NCI-H2029 (cell line): ENCODE measurements around the gene ZER1.
"Not testable (repeated sequence)": the region's sequence is repeated elsewhere in the genome, so short reads cannot be mapped to it uniquely, and the experiment has no call there.

Experiments
- DNase-seq: peaks from one replicate; lab custom pipeline; 2025; lab: John Stamatoyannopoulos, UW

ZER1 gene

DNA sequence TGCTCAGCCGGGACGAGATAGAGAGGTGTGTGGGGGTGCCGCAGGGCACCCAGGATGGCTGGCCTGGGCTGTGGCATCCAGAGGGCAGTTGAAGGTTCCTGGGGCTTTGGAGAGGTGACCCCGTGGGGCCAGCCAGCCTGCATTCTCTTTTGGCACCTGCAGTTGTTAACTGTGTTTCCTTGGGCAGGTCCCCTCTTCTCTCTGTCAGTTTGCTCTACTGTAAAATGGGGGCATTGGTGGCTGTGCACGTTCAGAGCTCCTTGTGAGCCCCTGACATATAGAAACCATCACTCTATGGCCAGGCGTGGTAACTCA, 56.3 kb downstream of the ZER1 start:
- DNase-seq = no peak

DNA sequence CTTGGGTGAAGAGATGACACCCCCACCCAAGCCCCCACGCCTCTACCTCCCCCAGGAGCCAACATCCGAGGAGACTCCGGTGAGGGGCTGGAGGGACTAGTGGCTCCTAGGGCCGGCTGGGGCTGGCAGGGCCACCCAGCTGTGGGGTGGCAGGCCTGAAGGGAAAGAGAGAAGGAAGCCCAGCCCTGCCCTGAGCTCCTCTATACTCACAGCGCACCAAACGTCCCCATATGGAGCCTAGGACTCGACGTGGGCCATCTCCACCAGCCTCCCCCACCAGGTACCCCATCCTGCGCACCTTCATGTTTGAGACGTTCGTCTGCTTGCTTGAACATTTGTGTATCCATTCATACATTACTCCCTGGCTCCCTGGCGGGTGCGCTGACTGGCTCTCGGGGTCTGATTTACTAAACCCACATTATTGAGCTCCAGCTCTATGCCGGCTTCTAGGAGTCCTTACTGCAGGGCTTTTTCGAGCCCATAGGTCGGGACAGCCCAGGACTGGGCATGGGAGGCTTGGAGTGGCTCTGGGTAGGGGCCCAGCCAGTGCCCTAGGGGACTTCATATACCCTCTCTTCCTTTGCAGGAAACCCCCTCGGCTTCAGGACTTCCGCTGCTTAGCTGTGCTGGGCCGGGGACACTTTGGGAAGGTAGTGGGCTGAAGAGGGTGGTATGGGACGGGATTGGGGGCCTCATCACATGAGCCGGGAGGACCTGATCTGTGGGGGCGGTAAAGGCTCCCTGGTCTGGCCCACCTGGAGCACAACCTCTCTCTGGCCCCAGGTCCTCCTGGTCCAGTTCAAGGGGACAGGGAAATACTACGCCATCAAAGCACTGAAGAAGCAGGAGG, 56.9 kb downstream of the ZER1 start:
- no peak for DNase-seq

DNA sequence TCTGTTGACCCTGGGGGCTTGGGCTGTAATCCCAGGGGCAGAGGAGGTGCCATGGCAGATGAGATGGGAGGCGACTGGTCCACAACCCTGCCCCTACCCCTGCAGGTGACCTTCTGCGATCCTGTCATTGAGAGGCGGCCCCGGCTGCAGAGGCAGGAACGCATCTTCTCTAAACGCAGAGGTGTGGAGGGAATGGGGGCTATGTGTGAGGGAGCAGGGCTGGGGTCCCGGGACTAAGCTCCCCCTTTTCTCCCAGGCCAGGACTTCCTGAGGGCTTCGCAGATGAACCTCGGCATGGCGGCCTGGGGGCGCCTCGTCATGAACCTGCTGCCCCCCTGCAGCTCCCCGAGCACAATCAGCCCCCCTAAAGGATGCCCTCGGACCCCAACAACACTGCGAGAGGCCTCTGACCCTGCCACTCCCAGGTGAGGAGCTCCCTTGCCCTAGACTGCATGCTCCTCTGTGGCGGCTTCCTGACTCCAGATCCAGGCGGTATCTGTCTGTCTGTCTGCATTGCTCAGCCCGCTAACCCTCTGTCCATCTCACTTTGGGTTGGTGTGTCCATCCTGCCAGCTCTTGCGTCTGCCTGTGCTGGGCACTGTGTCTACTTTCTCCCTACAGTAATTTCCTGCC, 57.7 kb downstream of the ZER1 start:
- no peak for DNase-seq

DNA sequence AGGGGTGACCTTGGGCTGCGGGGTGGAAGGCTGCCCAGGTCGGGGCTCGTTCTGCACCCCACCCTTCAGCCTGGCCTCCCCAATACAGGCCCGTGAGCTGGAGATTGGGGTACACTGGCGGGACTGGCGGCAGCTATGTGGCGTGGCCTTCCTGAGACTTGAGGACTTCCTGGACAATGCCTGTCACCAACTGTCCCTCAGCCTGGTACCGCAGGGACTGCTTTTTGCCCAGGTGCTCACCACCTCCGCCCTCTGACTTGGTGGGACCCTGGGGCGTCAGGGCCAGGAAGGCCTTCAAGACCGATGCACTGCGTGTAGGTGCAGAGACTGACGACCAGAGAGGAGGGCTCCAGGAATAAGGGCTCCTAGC, 58.3 kb downstream of the ZER1 start:
- no peak for DNase-seq

DNA sequence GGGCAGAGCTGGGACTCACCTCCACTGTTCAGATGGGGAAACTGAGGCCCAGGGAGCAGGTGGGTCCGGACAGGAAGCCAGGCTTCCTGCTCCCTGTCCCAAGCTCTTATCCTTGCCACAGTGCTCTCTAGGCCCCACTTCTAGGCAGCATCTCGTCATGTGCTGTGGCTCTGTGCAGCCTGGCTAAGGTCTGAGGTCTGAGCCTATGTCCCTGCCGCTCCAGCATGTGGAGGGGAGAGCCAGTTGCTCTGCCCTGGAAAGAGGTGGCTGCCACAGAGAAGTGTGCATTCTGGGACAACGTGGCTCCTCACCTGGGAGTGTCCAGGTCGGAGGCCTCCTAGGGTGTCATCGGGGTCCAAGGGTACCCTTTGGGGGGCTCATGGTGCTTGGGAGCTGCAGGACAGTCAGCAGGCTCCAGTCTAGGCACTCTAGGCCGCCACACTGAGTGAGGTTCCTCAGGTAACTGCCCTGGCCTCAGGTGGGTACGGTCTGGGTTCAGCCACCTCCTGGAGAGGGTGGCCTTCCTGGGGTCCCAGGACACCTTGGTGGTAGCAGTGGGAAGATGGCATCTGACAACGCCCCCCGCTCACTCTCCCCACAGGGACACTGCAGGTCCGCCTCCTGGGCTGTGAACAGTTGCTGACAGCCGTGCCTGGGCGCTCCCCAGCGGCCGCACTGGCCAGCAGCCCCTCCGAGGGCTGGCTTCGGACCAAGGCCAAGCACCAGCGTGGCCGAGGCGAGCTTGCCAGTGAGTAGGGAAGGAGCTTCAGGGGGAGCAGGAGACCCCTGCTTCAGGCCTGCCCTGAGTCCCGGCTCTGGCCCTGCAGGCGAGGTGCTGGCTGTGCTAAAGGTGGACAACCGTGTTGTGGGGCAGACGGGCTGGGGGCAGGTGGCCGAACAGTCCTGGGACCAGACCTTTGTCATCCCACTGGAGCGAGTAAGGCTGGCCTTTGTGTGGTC, 59.0 kb downstream of the ZER1 start:
- DNase-seq = no peak

DNA sequence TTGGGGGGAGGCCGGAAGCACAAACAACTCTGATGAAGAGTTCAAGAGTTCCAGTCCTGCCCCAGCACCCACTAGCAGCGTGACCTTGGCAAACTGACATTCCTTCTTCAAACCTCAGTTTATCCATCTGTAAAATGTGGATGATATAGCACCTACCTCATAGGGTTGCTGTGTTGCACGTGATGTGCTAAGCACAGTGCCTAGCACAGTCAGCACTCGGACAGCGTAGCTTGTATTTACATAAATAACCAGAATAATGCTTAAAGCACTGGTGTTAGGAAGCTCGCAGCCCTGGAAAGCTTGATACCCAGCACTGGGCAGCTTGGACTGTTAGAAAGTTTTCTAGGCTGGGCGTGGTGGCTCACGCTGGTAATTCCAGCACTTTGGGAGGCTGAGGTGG, 64.3 kb downstream of the ZER1 start:
- no peak for DNase-seq

DNA sequence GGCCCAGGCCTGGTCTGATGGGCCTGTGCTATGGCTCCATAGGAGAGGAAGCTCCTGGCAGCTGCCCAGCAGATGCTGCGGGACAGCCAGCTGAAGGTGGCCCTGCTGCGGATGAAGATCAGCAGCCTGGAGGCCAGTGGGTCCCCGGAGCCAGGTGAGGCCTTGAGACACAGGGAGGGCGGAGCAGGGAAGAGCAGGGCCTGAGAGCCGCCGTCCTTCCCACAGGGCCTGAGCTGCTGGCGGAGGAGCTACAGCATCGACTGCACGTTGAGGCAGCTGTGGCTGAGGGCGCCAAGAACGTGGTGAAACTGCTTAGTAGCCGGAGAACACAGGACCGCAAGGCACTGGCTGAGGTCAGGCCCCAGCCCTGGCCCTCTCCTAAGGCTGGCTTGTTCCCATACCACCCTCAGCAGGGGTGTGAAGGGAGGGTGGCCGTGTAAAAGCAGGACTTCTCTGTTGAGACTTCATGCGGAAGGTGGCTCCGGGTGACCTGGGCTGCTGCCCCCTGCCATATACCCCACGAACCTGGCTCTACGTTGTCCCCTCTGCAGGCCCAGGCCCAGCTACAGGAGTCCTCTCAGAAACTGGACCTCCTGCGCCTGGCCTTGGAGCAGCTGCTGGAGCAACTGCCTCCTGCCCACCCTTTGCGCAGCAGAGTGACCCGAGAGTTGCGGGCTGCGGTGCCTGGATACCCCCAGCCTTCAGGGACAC, 64.9 kb downstream of the ZER1 start:
- DNase-seq = no peak

DNA sequence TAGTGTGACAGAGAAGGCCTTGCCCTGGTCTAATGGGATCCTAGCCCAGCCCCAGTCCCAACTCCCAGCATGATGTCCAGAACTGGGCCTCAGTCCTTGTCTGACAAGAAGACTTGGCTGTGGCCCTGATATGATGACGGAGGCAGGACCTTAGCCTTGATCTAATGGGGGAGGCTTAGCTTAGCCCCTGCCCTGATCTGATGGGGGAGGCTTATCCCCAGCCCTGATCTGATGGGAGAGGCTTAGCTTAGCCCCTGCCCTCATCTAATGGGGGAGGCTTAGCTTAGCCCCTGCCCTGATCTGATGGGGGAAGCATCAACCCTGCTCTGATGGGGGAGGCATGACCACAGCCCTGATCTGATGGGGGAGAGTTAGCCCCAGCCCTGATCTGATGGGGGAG, 65.7 kb downstream of the ZER1 start:
- no peak for DNase-seq

DNA sequence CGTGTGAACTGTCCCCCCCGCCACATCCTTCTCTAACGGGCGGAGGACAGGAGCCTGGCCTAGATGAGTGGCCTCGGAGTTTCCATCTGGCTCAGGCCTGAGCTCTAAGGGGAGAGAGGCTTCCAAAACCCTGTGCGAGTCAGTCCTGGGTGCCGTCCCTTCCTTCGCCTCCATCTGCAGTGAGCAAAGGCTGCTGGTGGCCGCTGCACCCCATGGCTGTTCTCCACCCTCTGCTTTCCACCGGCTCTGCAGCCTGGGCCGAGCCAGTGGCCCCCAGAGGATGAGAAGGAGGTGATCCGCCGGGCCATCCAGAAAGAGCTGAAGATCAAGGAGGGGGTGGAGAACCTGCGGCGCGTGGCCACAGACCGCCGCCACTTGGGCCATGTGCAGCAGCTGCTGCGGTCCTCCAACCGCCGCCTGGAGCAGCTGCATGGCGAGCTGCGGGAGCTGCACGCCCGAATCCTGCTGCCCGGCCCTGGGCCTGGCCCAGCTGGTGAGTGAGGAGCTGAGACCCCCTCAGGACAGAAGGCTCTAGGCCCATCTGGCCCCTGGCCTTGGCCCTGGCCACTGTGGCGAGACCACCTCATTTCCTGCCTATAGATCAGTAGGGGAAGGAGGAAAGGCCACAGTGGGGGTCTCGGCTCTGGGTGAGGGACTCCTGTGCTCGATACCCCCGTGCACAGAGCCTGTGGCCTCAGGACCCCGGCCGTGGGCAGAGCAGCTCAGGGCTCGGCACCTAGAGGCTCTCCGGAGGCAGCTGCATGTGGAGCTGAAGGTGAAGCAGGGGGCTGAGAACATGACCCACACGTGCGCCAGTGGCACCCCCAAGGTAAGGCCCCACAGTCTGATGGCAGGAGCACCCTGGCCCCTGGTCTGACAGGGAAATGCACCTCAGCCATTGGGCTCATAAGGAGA, 66.4 kb downstream of the ZER1 start:
- no peak for DNase-seq

DNA sequence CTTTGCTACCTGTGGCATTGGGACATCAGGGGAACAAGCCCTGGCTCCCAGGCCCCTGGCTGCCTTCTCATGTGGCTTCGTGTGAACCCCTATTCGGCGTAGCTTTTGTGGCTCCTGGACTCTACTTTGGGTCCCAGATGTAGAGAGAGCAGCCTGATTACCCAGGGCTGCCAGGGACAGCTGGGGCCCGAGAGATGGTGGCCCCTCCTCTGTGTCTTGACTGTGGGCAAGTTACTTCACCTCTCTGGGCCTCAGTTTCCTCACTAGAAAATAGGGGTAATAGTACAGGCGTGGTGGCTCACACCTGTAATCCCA, 67.4 kb downstream of the ZER1 start:
- DNase-seq = no peak

DNA sequence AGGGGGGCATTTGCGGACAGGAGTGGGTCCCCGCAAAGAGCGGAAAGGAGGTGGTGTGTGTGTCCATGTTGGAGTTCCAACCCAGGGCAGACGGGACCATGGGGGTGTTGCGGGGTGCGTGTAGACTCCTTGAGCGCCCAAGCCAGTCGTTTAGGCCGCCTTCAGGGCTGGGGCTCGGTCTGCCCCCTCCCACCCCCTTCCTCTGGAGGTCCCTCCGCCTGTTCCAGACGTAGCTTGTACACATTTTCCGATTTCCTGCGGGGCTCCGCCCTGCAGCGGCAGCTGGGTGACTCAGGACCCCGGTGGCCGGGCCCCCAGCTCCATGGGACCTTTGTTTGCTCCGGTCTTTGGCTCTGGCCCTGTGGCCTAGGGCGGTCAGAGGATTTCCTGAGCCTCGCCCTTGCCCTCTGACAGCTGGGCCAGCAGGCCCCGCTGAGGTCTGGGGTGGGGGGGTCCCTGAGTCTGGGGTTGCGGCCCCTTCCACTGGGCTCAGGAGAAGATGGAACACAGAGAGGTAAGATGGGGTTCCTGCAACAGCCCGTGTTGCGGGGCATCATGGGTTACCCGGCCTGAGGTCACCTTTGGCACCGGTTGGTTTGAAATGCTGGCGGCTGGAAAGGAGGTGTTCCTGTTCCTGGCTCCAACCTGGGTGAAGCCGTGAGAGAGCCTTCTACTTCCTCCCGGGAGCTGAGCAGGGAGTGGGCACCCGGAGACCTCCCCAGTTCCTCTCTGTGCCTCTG, 67.9 kb downstream of the ZER1 start:
- no peak for DNase-seq

DNA sequence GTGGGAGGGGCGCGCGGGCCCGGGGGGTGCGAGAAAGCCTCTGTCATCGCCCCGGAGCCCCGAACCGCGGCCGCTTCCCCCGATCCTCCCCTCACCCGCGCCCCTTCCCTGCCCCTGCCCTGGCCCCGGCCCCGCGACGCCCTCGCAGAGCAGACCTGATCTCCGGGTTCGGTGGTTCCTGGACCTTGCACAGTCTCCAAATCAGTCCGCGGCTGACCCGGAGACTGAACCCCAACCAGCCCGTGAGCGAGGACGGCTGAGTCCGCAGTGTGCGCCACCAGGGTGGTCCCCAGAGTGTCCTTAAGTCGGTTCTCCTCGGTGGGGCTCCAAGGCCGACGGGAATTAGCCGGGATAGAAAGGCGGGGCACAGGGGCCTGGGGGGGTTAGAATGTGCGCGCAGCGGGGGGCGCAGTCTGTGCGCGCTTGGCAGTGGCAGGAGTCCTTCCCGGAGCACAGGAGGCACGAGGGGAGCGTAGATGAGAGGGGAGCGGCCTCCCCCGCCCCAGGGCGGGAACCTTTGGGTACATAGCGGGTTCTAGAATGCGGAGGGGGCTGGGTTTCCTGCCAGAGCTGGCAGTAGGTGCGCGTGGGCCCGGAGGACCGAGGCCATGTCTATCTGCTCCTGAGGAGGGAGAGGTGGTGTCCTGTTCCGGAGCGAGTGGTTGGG, 68.6 kb downstream of the ZER1 start:
- no peak for DNase-seq

DNA sequence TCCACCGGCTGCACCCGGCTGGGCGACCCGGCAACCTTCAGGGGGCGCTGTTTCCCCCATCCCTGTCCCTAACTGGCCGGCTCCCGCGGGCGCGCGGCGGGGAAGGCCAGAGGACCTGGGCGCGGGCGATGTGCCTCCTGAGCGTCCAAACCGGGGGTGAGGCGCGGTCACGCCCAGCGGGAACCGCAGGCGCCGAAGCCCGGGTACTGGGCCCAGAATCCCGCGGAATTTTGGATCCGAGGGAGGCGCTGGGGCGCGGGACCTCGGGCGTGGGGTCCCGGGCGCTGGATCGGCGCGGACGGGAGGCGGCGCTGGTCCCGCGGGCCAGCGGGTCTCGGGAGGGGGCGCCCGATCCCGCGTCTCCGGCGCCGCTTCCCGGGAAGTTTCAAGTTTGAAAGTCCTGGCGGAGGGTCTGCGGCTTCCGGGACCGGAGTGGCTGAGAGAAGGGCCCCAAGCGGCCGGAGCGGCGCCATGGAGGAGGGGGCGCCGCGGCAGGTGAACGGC, 69.2 kb downstream of the ZER1 start, which contains the start of gene PKN3:
TSS of gene PKN3 (plus strand) at position 59 of the 504 bp plus-strand sequence. CDS start at position 472, 413 bp downstream.
- peak; percentile 53 for DNase-seq

DNA sequence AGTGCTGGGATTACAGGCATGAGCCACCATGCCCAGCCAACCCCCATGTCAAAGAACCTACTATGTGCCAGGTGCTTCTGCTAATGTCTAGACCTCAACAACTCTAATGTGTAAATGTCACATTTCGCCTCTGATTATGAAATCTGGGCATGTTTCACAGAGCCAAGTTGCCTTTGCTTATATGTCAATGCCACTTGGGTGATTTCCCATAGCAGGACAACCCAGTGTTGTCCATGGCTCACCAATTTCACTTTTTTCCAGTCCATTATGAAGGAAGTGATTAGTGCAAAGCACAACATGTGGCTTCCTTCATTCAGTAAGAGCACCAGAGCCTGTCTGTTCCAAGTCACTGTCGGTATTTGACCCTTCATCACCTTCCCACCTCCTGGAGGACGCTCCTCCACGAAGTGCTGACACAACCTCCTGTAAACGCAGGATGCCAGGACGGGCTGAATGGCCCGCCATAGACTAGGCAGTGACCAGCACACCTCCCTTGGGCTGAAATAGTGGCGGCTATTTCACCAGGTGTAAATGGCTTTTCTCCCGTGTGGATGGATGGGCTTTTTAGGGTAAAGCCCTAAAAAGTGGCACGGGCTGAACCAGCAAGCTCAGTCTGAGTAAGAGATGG, 70.4 kb downstream of the ZER1 start:
- DNase-seq = no peak

DNA sequence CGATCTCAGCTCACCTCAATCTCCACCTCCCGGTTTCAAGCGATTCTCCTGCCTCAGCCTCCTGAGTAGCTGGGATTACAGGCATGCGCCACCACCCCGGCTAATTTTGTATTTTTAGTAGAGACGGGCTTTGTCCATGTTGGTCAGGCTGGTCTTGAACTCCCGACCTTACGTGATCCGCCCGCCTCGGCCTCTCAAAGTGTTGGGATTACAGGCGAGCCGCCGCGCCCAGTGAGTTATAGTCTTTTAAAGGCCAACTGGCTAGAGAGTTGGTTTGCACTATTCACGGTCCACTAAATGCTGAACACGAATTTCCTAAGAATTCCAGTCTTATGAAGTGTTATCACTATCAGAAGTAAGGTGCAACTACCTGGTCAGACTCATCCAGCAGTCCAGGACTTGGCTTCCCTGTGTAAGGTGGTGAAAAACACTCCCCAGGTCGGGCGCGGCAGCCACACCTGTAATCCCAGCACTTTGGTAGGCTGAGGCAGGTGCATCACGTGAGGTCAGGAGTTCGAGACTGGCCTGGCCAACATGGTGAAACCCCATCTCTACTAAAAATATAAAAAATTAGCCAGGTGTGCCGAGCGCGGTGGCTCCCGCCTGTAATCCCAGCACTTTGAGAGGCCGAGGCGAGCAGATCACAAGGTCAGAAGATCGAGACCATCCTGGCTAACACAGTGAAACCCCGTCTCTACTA, 72.5 kb downstream of the ZER1 start:
- not testable (repeated sequence) for DNase-seq

DNA sequence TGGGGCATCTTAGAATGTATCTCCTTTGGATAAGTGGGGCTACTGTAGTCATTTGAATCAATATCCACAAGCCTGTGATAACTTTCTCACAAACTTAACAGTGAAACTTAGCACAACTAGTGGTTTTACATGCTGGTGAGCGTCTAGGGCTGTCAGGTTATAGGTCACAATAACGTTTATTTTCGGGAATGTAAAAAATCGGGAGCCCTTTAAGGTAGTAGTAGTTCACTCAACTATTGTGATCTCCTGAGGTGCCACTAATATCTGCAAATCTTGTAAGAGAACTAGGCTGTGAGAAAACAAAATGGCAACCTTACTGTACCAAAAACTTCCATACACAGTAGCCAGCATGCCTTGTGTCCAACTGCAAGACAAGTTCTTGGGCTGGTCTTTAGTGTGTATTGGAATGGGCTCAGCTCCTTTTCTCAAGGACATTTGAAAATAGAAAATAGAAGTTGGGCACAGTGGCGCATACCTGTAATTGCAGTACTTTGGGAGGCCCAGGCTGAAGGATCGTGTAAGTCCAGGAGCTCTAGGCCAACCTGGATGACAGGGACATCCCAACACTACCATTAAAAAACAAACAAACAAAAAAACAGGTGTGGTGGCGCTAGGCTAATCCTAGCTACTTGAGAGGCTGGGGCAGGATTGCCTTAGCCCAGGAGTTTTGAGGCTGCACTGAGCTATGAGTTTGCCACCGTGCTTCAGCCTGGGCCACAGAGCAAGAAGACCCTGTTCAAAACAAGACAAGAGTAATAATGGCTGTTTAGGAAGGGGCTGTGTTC, 74.6 kb downstream of the ZER1 start:
- DNase-seq = no peak

DNA sequence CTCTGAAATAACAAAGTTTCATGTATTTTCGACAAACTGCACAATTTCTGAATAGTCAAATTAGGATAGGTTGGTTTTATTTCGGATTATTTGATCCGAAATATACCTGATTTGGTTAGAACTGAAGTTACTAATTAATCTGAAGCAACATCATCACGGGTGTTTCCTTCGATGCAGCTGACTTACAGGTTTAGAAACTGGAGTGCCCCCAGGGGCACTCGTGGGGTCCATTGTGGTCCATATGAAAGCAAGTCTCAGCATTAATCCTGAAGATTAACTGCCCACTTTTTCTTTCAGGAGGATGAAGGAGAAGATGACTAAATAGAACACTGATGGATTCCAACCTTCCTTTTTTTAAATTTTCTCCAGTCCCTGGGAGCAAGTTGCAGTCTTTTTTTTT, 77.4 kb downstream of the ZER1 start:
- DNase-seq = no peak

DNA sequence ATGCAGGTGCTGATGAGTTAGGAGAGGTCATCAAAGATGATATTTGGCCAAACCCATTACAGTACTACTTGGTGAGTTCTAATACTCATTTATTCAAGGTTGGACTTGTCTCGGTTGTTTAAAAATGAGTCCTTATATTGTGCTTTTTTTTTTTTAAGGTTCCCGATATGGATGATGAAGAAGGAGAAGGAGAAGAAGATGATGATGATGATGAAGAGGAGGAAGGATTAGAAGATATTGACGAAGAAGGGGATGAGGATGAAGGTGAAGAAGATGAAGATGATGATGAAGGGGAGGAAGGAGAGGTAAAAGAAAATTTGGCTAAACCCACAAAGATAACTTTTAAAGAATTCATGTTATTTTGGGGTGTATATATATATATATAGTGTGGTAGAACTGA, 78.0 kb downstream of the ZER1 start:
- DNase-seq = not testable (repeated sequence)
